ENCODE results near the gene CHL1.

Gene CHL1

GRCh38 chr3:411226-411625, 214.7 kb downstream of the CHL1 start:
- DNase-seq: no peak

GRCh38 chr3:414063-414462, 217.5 kb downstream of the CHL1 start:
- DNase-seq: peak; percentile 4

GRCh38 chr3:418239-418929, 221.8 kb downstream of the CHL1 start:
- DNase-seq: no peak

- no peak for DNase-seq
These were observed 224.0 kb downstream of the CHL1 start for GRCh38 chr3:420584-420983.

- no peak for DNase-seq
These were observed 228.5 kb downstream of the CHL1 start for GRCh38 chr3:425079-425478.

GRCh38 chr3:426072-426471, 229.5 kb downstream of the CHL1 start:
- no peak for DNase-seq

- DNase-seq: no peak
These were observed 230.6 kb downstream of the CHL1 start for GRCh38 chr3:427128-427527.

- no peak for DNase-seq
These were observed 233.6 kb downstream of the CHL1 start for GRCh38 chr3:430186-430585.

GRCh38 chr3:435161-435560, 238.6 kb downstream of the CHL1 start:
- no peak for DNase-seq

GRCh38 chr3:436053-436452, 239.5 kb downstream of the CHL1 start:
- DNase-seq: no peak

GRCh38 chr3:440826-441225, 244.3 kb downstream of the CHL1 start:
- no peak for DNase-seq

- DNase-seq: no peak
These were observed 249.4 kb downstream of the CHL1 start for GRCh38 chr3:445960-446359.

GRCh38 chr3:447671-448070, 251.1 kb downstream of the CHL1 start:
- no peak for DNase-seq

- no peak for DNase-seq
These were observed 253.1 kb downstream of the CHL1 start for GRCh38 chr3:449711-450110.

- DNase-seq: no peak
These were observed 255.7 kb downstream of the CHL1 start for GRCh38 chr3:452221-452620.

GRCh38 chr3:453106-453505, 256.5 kb downstream of the CHL1 start:
- no peak for DNase-seq

- DNase-seq: no peak
These were observed 258.4 kb downstream of the CHL1 start for GRCh38 chr3:454986-455385.

GRCh38 chr3:458124-458523, 261.6 kb downstream of the CHL1 start:
- DNase-seq: no peak

- no peak for DNase-seq
These were observed 262.2 kb downstream of the CHL1 start for GRCh38 chr3:458653-459310.
